Activated CD4-positive, CD25-positive, alpha-beta regulatory T cell treated with anti-CD3 and anti-CD28 coated beads, Interleukin-2, amount 50 U/mL, for 16 hours (primary cell): Measurements from ENCODE around the gene PARP1.

Source experiments
- DNase-seq: peaks from one replicate; pipeline ENCODE4 v3.0.0-alpha.2; 2020; ENCODE audit warnings: low read depth, low spot score

PARP1 gene

GRCh38 chr1:226381226-226381998 lies 26.5 kb downstream of the PARP1 start:
- no peak for DNase-seq

GRCh38 chr1:226378071-226378470 lies 29.8 kb downstream of the PARP1 start:
- DNase-seq, result no peak

GRCh38 chr1:226376300-226376699 lies 31.6 kb downstream of the PARP1 start:
- DNase-seq, result no peak

- no peak for DNase-seq
Measured at GRCh38 chr1:226373376-226373775, 34.5 kb downstream of the PARP1 start.

DNA sequence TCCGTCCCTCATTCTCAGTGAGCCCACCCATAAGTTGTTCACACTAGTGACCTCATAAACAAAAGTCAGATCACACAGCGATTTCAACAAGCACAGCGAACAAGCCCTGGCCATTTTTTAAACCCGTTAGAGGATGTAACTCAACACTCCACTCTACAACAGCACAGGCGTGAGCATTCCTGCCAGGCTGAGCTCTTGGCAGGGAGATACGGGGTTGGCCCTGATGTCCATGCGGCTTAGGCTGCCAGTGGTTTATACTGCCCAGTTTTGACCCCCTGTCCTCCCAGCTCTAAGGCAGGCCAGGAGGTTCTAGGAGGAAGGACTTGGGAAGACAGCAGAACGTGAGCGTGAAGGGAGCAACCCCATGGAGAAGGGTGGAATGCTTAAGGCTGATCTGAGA lies 35.0 kb downstream of the PARP1 start:
- DNase-seq, result no peak

DNA sequence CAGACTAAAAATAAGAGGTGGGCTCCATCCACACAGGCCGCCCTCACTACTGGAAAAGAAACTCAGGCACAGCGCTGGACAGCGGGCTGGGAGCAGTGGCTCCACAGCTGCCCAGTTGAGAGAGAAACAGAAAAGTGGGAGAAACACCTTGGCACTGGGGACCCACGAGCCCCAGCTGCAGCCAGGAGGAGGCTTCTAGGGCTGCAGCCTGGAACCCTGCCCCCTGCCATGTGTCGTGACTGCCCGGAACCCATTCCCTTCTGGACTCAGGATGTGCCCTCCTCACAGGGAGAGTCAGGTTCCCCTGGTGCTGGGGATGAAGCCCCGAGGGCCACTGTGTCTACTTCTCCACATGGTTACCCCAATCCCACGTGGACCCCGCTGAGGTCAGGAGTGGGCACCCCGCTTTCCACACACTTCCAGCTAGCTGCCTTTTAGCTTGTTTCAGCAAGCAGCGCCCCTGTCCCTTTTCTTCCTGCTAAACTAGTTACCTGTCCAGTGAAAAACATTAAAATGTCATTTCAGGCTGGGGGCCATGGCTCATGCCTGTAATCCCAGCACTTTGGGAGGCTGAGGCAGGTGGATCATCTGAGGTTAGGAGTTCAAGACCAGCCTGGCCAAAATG lies 35.9 kb downstream of the PARP1 start:
- no peak for DNase-seq

GRCh38 chr1:226371027-226371694 lies 36.7 kb downstream of the PARP1 start:
- DNase-seq, result no peak

DNA sequence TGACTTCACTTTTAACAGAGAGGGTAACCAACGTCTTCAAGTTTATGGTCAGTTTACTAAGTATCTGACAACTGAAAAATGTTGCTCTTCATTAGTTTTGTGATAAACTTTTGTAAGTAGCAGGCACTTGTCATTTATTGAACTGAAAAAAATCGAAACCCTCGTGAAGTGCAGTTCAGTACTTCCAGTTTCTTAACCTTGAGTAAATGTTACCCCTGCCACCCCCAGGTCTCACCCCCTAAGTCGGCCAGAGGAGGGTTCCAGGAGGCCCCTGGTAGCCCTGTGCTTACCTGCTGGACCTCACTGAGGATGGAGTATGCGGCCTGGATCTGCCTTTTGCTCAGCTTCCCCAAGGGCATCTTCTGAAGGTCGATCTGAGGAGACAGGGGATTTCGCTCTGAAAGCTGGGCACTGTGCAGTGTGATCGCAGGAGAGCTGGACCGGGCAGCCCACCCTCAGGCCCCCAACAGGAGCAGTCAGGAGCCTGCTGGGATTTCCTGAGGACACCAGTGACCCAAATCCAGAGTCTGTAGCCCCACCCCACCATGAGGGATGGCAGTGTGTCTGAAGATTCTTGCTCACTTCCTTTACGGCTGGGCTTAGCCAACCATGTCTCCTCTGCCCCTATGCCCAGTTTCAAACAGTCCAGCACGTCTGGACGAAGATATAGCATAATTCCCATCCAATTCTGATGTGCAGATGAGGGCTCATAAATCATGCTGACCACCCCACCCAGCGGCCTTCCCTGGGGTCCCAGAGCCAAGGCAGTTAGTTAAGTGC lies 37.6 kb downstream of the PARP1 start:
- no peak for DNase-seq

DNA sequence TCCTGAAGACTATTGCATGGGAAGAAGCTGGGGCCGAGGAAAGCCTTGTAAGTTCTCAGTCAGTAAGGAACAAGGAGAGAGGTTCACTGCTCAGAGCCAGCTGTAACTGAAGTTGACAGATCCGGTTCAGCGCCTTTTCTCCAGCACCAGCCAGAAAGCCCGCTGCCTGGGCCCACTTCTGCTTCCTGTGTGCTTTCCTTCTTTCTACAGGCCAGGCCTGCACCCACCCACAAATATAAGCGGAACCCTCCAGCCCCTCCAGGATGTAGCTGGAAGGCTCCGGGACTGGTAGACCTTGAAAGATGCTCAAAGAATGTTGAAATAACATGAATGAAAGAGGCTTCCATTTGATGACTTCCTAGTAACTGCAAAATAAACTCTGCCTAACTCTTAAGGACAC lies 38.8 kb downstream of the PARP1 start:
- no peak for DNase-seq

GRCh38 chr1:226366290-226366689 lies 41.6 kb downstream of the PARP1 start:
- no peak for DNase-seq

- DNase-seq, result no peak
Measured at GRCh38 chr1:226365831-226366231, 42.1 kb downstream of the PARP1 start.

DNA sequence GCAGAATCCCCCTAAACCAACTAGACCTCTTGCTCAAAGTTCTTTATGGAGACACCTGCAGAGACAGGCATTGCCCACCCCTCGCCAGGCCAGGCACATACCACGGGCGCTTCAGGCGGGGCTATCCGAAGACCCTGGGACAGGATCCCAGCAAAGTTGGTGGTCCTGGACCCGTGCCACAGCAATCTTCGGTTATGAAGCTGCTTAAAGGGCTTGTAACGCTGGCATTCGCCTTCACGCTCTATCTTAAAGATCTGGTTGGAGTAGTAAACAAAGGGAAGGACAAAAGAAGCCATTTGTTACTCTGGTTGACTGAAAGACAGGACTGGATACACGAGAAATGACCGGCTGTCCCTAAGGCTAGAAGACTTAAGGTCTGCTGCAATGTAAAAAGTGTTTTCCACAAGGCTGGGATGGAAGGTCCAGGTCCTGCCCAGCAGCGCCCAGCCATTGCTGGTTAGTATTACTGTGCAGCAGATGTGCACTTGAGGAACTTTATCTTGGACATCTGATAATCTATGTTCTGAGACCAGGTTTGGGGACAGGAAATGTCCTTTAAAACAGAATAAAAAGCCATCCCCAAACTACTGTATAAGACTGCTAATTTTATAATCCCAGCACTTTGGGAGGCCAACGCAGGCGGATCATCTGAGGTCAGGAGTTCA lies 42.9 kb downstream of the PARP1 start:
- no peak for DNase-seq

GRCh38 chr1:226364514-226364899 lies 43.4 kb downstream of the PARP1 start:
- DNase-seq, result no peak

DNA sequence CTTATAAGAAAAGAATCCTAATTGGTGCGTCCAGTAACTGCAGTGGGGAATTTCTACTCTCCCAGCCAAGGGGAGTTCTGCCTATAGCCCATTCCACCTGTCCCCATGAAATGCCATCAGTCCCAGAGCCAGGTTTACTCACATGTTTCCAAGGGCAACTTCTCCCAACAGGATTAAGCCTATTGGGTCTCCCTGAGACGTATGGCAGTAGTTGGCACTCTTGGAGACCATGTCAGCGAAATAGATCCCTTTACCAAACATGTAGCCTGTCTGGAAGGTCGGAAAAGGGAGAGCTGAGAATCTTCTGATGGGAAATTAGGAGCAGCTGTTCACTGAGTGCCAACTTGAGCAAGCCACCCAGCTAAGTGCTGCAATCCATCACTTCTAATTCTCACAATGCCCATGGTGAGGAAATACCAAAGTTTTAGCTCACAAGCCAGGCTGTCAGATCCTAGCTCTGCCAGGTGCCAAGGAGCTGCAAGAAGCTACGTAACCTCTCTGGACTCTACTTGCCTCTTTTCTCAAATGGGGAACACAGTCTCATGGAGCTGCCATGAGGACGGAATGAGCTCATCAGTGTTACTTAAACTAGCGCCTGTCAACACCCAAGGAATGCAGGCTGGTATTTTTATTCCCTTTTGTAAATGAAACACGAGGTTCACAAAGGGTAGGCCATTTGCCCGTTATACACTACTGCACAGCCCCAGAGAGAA lies 43.9 kb downstream of the PARP1 start:
- DNase-seq, result no peak

DNA sequence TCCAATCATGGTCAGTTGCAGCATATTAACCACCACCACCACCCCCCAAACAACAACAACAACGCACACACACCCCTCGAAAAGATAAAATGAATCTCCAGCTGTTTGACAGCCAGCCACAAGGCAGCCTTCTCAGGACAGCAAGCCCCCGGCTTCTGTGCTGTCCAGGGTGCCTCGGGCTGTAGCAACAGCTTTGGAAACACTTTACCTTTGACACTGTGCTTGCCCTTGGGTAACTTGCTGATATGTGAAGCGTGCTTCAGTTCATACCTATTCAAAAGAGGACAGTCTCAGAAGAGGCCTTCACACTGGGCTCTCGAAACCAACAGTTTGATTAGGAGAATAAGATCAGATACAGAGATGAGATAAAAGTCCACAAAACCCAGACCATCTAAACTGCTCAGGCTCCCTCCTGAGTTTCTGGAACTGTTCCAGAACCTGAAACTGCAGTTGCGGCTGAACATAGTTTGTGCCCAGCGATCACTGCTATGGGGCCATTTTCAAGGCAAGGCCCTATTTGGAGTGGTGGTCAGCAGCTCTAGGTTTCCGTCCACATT lies 44.9 kb downstream of the PARP1 start:
- DNase-seq, result no peak

GRCh38 chr1:226362361-226362760 lies 45.5 kb downstream of the PARP1 start:
- DNase-seq, result no peak

- DNase-seq, result no peak
Measured at GRCh38 chr1:226360106-226360746, 47.7 kb downstream of the PARP1 start.

DNA sequence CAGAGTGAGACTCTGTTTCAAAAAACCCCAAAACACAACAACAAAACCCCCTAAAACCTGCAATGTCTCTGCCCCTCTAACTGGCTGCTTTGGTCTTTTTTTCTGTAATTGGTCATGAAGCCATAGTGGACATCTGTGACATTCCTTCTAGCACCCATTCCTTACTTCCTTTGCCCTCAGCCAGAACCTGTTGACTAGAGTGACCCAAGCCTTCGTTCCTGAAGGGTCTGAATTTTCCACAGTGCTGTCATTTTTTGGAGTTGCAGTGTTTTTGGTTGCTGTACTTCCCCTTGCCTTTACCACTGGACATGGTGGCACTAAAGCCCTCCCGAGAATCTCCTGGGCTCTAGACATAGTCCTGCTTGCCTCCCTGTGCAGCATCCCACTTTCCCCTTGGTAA lies 50.5 kb downstream of the PARP1 start:
- no peak for DNase-seq

DNA sequence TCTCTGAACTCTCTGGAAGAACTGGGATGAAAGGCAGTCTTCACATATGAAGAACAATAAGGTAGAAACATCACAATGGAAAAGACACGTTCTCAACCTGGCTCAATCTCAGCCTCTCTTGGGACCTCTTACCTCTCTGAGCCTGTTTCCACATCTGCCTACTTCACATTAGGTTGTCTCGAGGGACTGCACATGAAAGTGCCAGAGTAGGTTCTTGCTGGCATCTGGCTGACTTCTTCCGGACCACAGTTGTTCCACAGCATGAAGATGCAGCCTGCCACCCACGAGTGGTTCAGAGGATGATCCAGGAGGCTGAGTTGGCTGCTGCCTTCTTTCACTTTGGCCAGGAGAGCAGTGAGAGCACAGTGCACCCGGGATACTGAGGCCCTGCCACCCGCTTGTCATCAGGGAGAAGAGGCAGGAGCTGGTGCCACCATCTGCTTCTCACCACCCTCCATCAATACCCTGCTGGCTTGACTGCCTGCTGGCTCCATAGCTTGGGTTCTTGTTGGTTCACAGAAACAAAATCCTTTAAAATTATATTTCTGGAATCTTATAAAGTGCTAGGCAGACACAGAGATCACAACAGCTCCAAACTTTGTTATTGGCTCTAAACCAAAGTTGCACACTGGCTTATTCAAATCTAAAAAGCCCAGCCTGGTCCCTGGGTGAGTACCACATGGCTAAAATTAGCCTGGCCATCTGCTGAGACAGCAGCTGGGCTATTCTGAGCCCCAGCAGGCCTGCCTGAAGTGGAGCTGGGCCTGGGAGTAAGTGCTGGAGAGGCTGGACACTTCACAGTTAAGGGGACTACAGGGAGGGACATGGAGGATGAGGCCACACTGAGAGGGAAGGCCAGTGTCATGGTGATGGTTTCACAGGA lies 52.0 kb downstream of the PARP1 start:
- DNase-seq, result no peak
